BLaER1 treated with 17β-estradiol and CSF1 and Interleukin-3, amounts not matched to agents 10 nM and 100 nM (cell line): ENCODE measurements around the gene PASK.

ENCODE experiments used
- H3K27ac ChIP-seq, 11 experiments: shearing (Covaris generic); formaldehyde crosslinking; 2 replicates each; pipeline ENCODE4 v1.8.1; 2022
- H3K27me3 ChIP-seq, 11 experiments: shearing (Covaris generic); formaldehyde crosslinking; 2 replicates each; pipeline ENCODE4 v1.8.1; 2022
- H3K36me3 ChIP-seq, 11 experiments: shearing (Covaris generic); formaldehyde crosslinking; 2 replicates each; pipeline ENCODE4 v1.8.1; 2022
- H3K4me1 ChIP-seq, 10 experiments: shearing (Covaris generic); formaldehyde crosslinking; 2 replicates each; pipeline ENCODE4 v1.8.1; 2022
- H3K4me2 ChIP-seq, 11 experiments: shearing (Covaris generic); formaldehyde crosslinking; 2 replicates each; pipeline ENCODE4 v1.8.1; 2022
- H3K4me3 ChIP-seq, 10 experiments: shearing (Covaris generic); formaldehyde crosslinking; 2 replicates each; pipeline ENCODE4 v1.8.1; 2022
- H3K9ac ChIP-seq, 11 experiments: shearing (Covaris generic); formaldehyde crosslinking; 2 replicates each; pipeline ENCODE4 v1.8.1; 2022
- H3K9me3 ChIP-seq, 11 experiments: shearing (Covaris generic); formaldehyde crosslinking; replicated peaks in 1 of 11; 2 replicates each; pipeline ENCODE4 v1.8.1; 2022
- H4K20me1 ChIP-seq, 11 experiments: shearing (Covaris generic); formaldehyde crosslinking; 2 replicates each; pipeline ENCODE4 v1.8.1; 2022
- Cebpa-rat ChIP-seq, 11 experiments: shearing (Covaris generic); IDR thresholded peaks; 2 replicates each; pipeline ENCODE4 v1.8.1; 2022

The PASK gene

DNA sequence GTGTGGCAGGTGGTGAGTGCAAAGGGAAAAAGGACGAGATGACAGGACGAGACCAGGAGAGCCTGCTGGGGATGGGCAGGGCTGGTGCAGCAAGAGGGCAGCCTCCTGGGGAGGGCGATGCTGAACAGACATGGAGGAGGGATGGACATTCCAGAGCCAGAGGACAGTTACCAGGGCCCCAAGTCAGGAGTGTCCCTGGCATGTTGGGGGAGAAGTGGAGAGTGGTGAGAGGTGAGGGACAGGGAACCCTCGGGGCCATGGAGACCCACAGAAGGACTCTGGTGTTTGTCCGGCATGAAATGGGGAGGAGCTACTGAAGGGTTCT, 66.2 kb downstream of the PASK start:
- Histone ChIP-seq H3K27ac (no peak overlapping the region), H3K4me3 (no peak overlapping the region), H3K4me1 (peaks cover 0 to 30% (median 25%) of the 10 kb centered on the region in 10 experiments; a peak in 16 of 20 replicates), H3K9ac (no peak overlapping the region), H3K9me3 (no peaks in the 10 kb centered on the region), H3K27me3 (no peaks in the 10 kb centered on the region), H3K4me2 (no peak overlapping the region), H3K36me3 (peaks cover 14 to 40% (median 23%) of the 10 kb centered on the region in 11 experiments), H4K20me1 (peaks cover 0 to 30% (median 6%) of the 10 kb centered on the region in 11 experiments; a peak in 10 of 22 replicates)
- TF ChIP-seq Cebpa-rat (IDR thresholded peaks at IDR 0.05) = no peak

DNA sequence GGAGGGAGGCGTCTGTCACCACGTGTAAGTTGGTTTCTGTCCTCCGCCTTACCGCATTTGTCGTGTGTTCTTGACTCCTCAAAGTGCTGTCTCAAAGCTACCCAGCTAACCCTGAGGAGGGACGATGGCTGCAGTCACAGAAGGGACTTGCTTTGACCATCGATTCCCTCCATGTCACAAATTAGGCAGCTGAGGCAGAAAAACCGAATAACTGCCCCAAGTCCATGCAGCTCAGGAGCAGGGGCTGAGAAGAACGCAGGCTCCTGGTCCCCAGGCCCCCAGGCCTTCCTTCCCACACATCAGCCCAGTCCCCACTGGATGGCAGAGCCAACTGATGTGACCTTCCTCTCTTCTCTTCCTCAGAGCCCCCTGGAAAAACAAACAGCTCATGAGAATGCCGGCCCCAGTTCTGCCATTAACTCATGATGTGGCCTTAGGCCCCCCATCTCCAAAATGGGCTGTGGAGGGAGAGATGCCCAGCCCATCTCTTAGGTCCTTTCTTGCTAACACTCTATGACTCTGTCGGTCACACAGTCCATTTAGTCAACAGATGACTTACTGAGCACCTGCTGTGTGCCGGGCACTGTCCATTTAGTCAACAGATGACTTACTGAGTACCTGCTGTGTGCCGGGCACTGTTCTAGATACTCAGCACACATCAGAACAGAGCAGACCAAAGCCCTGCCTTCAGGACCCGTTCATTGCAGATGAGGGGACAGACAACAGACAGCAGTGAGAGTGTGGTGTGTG, 66.8 kb downstream of the PASK start:
- TF ChIP-seq Cebpa-rat (IDR thresholded peaks at IDR 0.05) = no peak
- Histone ChIP-seq H3K4me1 (peaks cover 0 to 27% (median 21%) of the 10 kb centered on the region in 10 experiments; a peak in 14 of 20 replicates), H3K27me3 (no peaks in the 10 kb centered on the region)

DNA sequence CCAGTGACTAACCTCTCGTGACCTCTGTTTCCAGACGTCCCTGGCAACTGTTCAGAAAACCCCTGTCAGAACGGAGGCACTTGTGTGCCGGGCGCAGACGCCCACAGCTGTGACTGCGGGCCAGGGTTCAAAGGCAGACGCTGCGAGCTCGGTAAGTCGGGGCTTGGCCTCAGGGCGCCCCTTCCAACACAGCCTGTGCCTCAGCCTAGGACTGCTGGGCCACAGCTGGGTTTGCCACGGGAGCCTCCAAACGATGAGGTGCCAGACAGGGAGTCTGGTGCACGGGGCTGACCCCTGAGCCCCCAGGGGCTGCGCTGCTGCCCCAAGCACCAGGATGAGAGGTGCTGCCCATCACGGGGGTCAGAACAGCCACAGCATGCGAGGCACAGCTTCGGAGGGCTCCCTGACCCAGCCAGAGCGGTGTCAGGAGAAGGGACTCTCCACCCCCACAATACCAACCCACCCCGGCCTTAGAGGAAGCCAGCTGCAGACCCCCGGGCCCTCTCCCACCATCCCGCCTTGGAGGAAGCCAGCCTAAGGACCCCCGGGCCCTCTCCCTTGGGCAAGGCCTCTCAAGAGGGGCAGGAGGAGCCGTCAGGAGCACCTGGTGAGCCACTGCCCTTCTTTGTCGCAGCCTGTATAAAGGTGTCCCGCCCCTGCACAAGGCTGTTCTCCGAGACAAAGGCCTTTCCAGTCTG, 67.5 kb downstream of the PASK start:
- no peaks in the 10 kb centered on the region for H3K27me3 ChIP-seq
- H3K36me3 ChIP-seq = peaks cover 2 to 27% (median 11%) of the 10 kb centered on the region in 11 experiments; a peak in 16 of 22 replicates
- no peak overlapping the region for H3K4me2 ChIP-seq
- no peak for TF ChIP-seq Cebpa-rat (IDR thresholded peaks at IDR 0.05)
- H3K27ac ChIP-seq = no peak overlapping the region
- H3K9me3 ChIP-seq = no peaks in the 10 kb centered on the region
- H3K4me3 ChIP-seq = no peak overlapping the region
- H4K20me1 ChIP-seq = peaks cover 0 to 21% (median 0%) of the 10 kb centered on the region in 11 experiments; a peak in 3 of 22 replicates
- H3K4me1 ChIP-seq = peaks cover 0 to 27% (median 23%) of the 10 kb centered on the region in 10 experiments; a peak in 14 of 20 replicates
- no peak overlapping the region for H3K9ac ChIP-seq

More for the DNA sequence above, 66.8 kb downstream of the PASK start:
- Histone ChIP-seq H3K9me3 (no peaks in the 10 kb centered on the region), H4K20me1 (peaks cover 0 to 25% (median 3%) of the 10 kb centered on the region in 11 experiments; a peak in 9 of 22 replicates), H3K4me2 (no peak overlapping the region), H3K9ac (no peak overlapping the region), H3K27ac (no peak overlapping the region), H3K36me3 (peaks cover 9 to 35% (median 18%) of the 10 kb centered on the region in 11 experiments), H3K4me3 (no peak overlapping the region)

DNA sequence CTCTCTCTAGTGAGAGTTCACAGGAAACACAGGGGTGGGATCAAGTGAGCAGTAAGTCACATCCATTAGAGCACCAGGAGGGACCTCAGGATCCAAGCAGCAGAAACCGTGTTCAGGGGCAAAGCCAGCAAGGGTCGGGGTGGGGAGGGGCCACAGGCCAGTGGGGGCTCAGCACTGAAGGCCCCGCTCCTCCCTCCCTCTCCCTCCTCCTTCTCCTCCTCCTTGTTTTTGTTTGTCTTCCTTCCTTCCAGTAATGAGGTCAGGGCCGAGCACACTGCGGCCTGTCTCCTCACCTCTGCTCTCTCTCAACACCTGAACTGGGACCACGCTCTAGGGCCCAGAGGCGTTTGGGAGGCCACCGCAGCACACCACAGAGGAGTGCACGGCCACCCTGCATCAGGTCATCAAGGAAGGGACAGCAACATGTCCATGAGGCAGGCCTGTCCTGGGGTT, 68.1 kb downstream of the PASK start:
- Histone ChIP-seq H3K27me3 (no peaks in the 10 kb centered on the region), H3K9ac (no peak overlapping the region), H3K4me2 (no peak overlapping the region), H3K4me1 (peaks cover 0 to 23% (median 17%) of the 10 kb centered on the region in 10 experiments; a peak in 14 of 20 replicates), H3K9me3 (no peaks in the 10 kb centered on the region), H3K4me3 (no peak overlapping the region), H3K36me3 (peaks cover 0 to 22% (median 7%) of the 10 kb centered on the region in 11 experiments; a peak in 13 of 22 replicates), H4K20me1 (peaks cover 0 to 21% (median 0%) of the 10 kb centered on the region in 11 experiments; a peak in 3 of 22 replicates), H3K27ac (no peak overlapping the region)
- no peak for TF ChIP-seq Cebpa-rat (IDR thresholded peaks at IDR 0.05)

DNA sequence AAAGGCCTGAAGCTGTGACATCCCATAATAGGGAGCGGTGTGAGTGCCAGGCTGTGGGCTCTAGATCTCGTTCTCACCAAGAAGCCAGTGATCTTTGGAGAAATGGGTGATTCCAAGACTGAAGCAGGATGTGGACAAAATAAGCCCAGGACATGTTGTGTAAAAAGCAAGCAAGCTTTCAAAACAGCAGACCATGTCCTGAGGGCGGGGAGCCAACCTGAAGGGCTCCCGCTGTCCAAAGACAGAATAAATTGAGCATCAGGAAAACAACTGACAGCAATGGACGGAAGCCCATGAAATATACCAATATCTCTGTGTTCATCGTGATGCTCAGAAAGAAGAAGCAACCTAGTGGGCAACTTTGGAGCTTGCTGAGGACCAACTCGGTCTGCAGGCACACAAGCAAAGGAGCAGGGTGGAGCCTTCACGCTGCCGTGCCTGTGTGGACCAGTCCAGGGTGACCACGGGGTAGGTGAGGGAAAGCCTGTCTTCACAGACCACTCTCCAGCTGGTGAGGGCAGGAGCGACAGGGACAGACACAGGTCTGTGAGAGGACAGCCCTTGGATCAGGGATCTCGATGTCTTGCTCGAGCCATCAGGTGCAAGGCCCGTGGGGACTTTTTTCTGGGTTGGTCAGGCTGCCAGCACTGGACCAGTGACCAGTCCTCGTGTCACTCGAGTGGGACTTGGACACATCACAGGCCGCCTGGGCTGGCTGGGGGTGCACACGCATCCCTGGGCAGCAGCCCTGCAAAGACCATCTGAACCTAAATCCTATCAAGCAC, 68.7 kb downstream of the PASK start:
- no peak overlapping the region for H3K4me3 ChIP-seq
- H3K27me3 ChIP-seq = no peaks in the 10 kb centered on the region
- peaks cover 0 to 16% (median 11%) of the 10 kb centered on the region in 10 experiments; a peak in 14 of 20 replicates for H3K4me1 ChIP-seq
- peaks cover 0 to 21% (median 0%) of the 10 kb centered on the region in 11 experiments; a peak in 2 of 22 replicates for H4K20me1 ChIP-seq
- no peak overlapping the region for H3K4me2 ChIP-seq
- no peak overlapping the region for H3K27ac ChIP-seq
- no peaks in the 10 kb centered on the region for H3K9me3 ChIP-seq
- H3K36me3 ChIP-seq = peaks cover 0 to 19% (median 5%) of the 10 kb centered on the region in 11 experiments; a peak in 10 of 22 replicates
- no peak overlapping the region for H3K9ac ChIP-seq
- TF ChIP-seq Cebpa-rat (IDR thresholded peaks at IDR 0.05) = no peak

DNA sequence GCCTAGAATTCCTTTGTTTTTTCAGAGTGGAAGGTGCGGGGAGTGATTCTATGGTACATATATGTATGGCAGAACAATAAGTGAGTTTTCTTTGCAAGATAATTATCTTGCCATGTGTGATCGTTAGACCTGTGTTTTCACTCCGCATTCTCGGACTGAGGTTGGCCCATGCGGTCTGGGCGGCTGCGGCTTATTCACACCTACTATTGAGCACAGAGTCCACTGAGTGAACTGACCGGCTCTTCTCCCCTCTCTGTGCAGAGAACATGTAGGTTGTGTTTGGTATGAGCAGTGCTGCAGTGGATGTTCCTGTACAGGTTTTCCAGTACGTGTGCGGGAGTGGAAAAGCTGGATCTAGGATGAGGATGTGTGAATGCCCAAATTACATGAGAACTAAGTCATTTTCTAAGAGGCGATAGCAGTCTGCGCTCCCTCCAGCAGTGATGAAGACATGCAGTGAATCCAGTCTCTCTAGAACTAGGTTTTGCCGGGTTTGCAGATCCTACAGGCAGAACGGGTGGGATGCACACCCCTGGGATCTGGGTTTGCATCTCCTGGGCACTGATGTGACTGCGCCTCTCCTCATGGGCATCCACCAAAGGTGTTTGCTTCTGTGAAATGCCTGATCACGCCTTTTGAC, 74.3 kb downstream of the PASK start:
- Histone ChIP-seq H3K4me2 (no peak overlapping the region), H3K4me1 (peaks cover 0 to 13% (median 9%) of the 10 kb centered on the region in 10 experiments; a peak in 13 of 20 replicates), H3K9me3 (no peaks in the 10 kb centered on the region), H4K20me1 (peaks cover 0 to 46% (median 0%) of the 10 kb centered on the region in 11 experiments; a peak in 4 of 22 replicates), H3K27me3 (no peaks in the 10 kb centered on the region), H3K27ac (no peak overlapping the region), H3K9ac (no peak overlapping the region), H3K36me3 (peaks cover 0 to 19% (median 12%) of the 10 kb centered on the region in 11 experiments; a peak in 13 of 22 replicates), H3K4me3 (no peak overlapping the region)
- no peak for TF ChIP-seq Cebpa-rat (IDR thresholded peaks at IDR 0.05)

DNA sequence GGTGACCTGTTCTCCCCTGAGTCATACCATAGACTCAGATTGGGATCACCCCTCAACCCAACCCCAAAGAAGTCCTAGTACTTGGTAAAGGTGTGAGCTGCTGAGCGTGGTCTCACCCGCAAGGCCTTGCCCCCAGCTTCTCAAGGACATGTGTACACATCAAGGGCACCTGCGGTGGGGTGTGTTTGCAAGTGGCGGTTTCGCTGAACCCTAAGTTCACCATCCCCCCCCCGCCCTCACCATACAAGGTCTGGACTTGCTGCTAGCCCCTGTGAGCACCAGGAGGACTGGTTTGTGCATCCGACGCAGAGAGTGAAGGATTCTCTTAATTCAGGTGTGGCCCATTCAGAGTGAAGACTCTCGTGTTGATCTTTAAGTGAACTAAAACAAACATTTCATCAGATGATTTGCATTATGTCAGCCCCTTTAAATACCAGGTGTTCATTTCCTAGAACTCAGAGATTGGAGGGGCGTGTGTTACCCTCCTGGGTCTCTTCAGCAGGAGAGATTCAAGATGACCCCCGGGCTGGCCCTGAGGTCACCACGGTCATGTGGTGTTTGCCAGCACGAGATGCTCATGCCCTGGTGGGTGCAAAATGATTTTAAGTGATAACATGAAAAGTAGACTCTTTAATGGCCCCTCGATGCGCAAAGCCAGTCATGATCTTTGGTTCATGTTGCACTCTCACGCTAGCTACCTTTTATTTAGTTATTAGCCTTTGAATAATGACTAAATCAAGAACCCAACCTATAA, 75.0 kb downstream of the PASK start:
- peaks cover 0 to 13% (median 9%) of the 10 kb centered on the region in 10 experiments; a peak in 13 of 20 replicates for H3K4me1 ChIP-seq
- no peak overlapping the region for H3K9ac ChIP-seq
- H3K36me3 ChIP-seq = peaks cover 0 to 19% (median 12%) of the 10 kb centered on the region in 11 experiments; a peak in 13 of 22 replicates
- no peak overlapping the region for H3K27ac ChIP-seq
- H3K9me3 ChIP-seq = no peaks in the 10 kb centered on the region
- no peak for TF ChIP-seq Cebpa-rat (IDR thresholded peaks at IDR 0.05)
- H3K4me3 ChIP-seq = no peak overlapping the region
- H3K27me3 ChIP-seq = no peaks in the 10 kb centered on the region
- peaks cover 0 to 53% (median 0%) of the 10 kb centered on the region in 11 experiments; a peak in 6 of 22 replicates for H4K20me1 ChIP-seq
- no peak overlapping the region for H3K4me2 ChIP-seq
